HepG2 (cell line): Measurements from ENCODE around the gene CBX2. TPM values are rescaled to one million over a fixed set of nuclear protein-coding genes. Genes with fewer than 3 reads are reported as not detected.

ENCODE experiments used
- ATAC-seq: fragments of 200-7000 bp; cut with Tn5 transposase; 3 replicates; pipeline ENCODE4 v1.9.1; 2020; ENCODE audit warnings: mild to moderate bottlenecking, moderate library complexity
- BruUV-seq: library from RNA; stranded (reverse); fragments of 400-500 nt; replicated peaks from 2 replicates; lab custom pipeline; 2021; lab: Mats Ljungman, UMichigan
- CTCF ChIA-PET: fragments of 300-600 bp; formaldehyde crosslinking; extraction: SDS; loops from one replicate; lab custom pipeline; 2021; ENCODE audit warnings: low total read pairs, inconsistent platforms, low intra/inter-chr PET ratio; lab: Yijun Ruan, JAX
- POLR2A ChIA-PET: fragments of 350-600 bp; sonication (Branson Sonifier 250); formaldehyde crosslinking; loops from one replicate; lab custom pipeline; 2020; ENCODE audit warnings: antibody characterized with exemption, inconsistent platforms; lab: Yijun Ruan, JAX
- DNase-seq: peaks from one replicate; pipeline ENCODE4 v3.0.0-alpha.2; 2015; ENCODE audit warnings: low spot score
- FAIRE-seq: peaks from 3 replicates; lab custom pipeline; 2011; peaks lifted over from hg19 to GRCh38; lab: Jason Lieb, UNC
- H2AFZ ChIP-seq: one replicate; pipeline ENCODE4 v1.6.1; 2011; ENCODE audit warnings: low read length, inconsistent platforms
- H3K27ac ChIP-seq: fragments of 300-600 bp; 3 replicates; pipeline ENCODE4 v1.8.0; 2011; ENCODE audit warnings: mixed run types, mild to moderate bottlenecking, mixed read lengths, low read length, inconsistent platforms; ENCODE audit not compliant: insufficient read depth; ENCODE audit errors: extremely low read length
- H3K27me3 ChIP-seq, 2 experiments: fragments of 200-600 bp in 1 of 2; 2 replicates in 1 of 2; 3 replicates in 1 of 2; pipeline versions ENCODE4 v1.6.0 to v1.8.0; 2011; ENCODE audit warnings: low read length in 2 of 2, mild to moderate bottlenecking in 2 of 2, moderate library complexity in 2 of 2, inconsistent platforms in 1 of 2; ENCODE audit not compliant: insufficient read depth in 2 of 2, control insufficient read depth in 1 of 2
- H3K36me3 ChIP-seq, 2 experiments: fragments of 200-600 bp in 1 of 2; replicated peaks in 1 of 2; 2 replicates in 1 of 2; 3 replicates in 1 of 2; pipeline versions ENCODE4 v1.5.1 to v1.8.0; 2011; ENCODE audit warnings: low read length in 2 of 2, inconsistent platforms in 1 of 2; ENCODE audit not compliant: insufficient read depth in 2 of 2, control insufficient read depth in 1 of 2
- H3K4me1 ChIP-seq: 2 replicates; pipeline ENCODE4 v1.5.1; 2012; ENCODE audit warnings: low read length, inconsistent platforms; ENCODE audit not compliant: insufficient read depth
- H3K4me2 ChIP-seq: 2 replicates; pipeline ENCODE4 v1.6.0; 2011; ENCODE audit warnings: low read depth, low read length, inconsistent platforms
- H3K4me3 ChIP-seq, 3 experiments: fragments of 200-600 bp in 1 of 3; sonication (generic), shearing (Covaris generic) in 1 of 3; replicated peaks in 1 of 3; 2 replicates each; pipeline ENCODE4 v1.5.1; 2011 to 2016; ENCODE audit warnings: low read length in 3 of 3, inconsistent platforms in 2 of 3, low read depth in 2 of 3, mild to moderate bottlenecking in 2 of 3, control low read depth in 1 of 3, mixed read lengths in 1 of 3; ENCODE audit not compliant: insufficient read depth in 1 of 3
- H3K79me2 ChIP-seq: one replicate; pipeline ENCODE4 v1.6.1; 2011; ENCODE audit warnings: low read length, inconsistent platforms; ENCODE audit not compliant: insufficient read depth
- H3K9ac ChIP-seq: 2 replicates; pipeline ENCODE4 v1.6.0; 2011; ENCODE audit warnings: mild to moderate bottlenecking, low read depth, low read length, inconsistent platforms; ENCODE audit not compliant: insufficient read depth
- H3K9me3 ChIP-seq: 2 replicates; pipeline ENCODE4 v1.5.1; 2012; ENCODE audit warnings: mild to moderate bottlenecking, low read length
- H4K20me1 ChIP-seq: 2 replicates; pipeline ENCODE4 v1.6.0; 2011; ENCODE audit warnings: inconsistent platforms, mild to moderate bottlenecking, low read length, moderate library complexity; ENCODE audit not compliant: insufficient read depth
- NFYB ChIP-seq: sonication (generic); formaldehyde crosslinking; IDR thresholded peaks from 2 replicates; pipeline ENCODE4 v1.4.0; 2020; ENCODE audit warnings: missing genetic modification reagents
- NFYC ChIP-seq: IDR thresholded peaks from 2 replicates; pipeline ENCODE4 v1.6.1; 2016; ENCODE audit warnings: missing genetic modification reagents, missing compliant biosample characterization
- ZC3H13 ChIP-seq: sonication (generic); formaldehyde crosslinking; IDR thresholded peaks from 2 replicates; pipeline ENCODE4 v1.8.1; 2023; ENCODE audit warnings: mild to moderate bottlenecking, missing genetic modification reagents, moderate library complexity
- ZFP1 ChIP-seq: IDR thresholded peaks from 2 replicates; pipeline ENCODE4 v1.6.1; 2016
- WGBS: methylation state at CpG from one replicate; pipeline ENCODE4 v1.1.6; 2017; ENCODE audit warnings: low lambda C conversion rate; 5-methylcytosine and 5-hydroxymethylcytosine counted together
- in situ Hi-C: cut with HindIII; loops from 2 replicates; pipeline ENCODE4 v1.10.0; 2017; ENCODE audit warnings: low pct_unique_long_range_greater_than_20kb; ENCODE audit not compliant: extremely low pct_ligation_motif_present
- intact Hi-C: fragments of 100-400 bp; cut with micrococcal nuclease; formaldehyde crosslinking; loops from one replicate; pipeline ENCODE4 v1.10.0; 2022; ENCODE audit not compliant: unreplicated experiment
- polyA plus RNA-seq, 8 experiments: library from polyadenylated mRNA; depleted of rRNA in 3 of 8; stranded (reverse) in 7 of 8; unstranded in 1 of 8; fragments of >200 nt; fragmentation: Illumina TruSeq in 4 of 8; extraction: Trizol in 4 of 8; gene quantifications; 2 replicates each; pipeline versions ENCODE4 v1.2.1 to v1.2.3, GENCODE V29; 2011 to 2016; ENCODE audit warnings: low read depth in 4 of 8, missing spikeins in 1 of 8, mixed read lengths in 1 of 8; ENCODE audit not compliant: insufficient read depth in 1 of 8
- total RNA-seq, 5 experiments: library from RNA; depleted of rRNA; stranded (reverse); fragments of >200 nt; fragmentation: Illumina TruSeq; extraction: Trizol; gene quantifications; 2 replicates each; pipeline ENCODE4 v1.2.3, GENCODE V29; 2016; ENCODE audit warnings: low read depth in 1 of 5
- TF ChIP-seq, protein P1 (sequence below): sonication (generic); formaldehyde crosslinking; IDR thresholded peaks from 2 replicates; pipeline ENCODE4 v1.5.1; 2020; ENCODE audit warnings: mild to moderate bottlenecking, missing genetic modification reagents, moderate library complexity
- TF ChIP-seq, protein P2 (sequence below): sonication (generic); formaldehyde crosslinking; IDR thresholded peaks from 2 replicates; pipeline ENCODE4 v1.4.0; 2020; ENCODE audit warnings: missing genetic modification reagents

Gene CBX2
- total and polyA plus RNA-seq, 2 of the 13 experiments (the other 11 are each of a cell fraction or from before 2014, with no cell fraction given) = 14.5 to 31.1 TPM

DNA sequence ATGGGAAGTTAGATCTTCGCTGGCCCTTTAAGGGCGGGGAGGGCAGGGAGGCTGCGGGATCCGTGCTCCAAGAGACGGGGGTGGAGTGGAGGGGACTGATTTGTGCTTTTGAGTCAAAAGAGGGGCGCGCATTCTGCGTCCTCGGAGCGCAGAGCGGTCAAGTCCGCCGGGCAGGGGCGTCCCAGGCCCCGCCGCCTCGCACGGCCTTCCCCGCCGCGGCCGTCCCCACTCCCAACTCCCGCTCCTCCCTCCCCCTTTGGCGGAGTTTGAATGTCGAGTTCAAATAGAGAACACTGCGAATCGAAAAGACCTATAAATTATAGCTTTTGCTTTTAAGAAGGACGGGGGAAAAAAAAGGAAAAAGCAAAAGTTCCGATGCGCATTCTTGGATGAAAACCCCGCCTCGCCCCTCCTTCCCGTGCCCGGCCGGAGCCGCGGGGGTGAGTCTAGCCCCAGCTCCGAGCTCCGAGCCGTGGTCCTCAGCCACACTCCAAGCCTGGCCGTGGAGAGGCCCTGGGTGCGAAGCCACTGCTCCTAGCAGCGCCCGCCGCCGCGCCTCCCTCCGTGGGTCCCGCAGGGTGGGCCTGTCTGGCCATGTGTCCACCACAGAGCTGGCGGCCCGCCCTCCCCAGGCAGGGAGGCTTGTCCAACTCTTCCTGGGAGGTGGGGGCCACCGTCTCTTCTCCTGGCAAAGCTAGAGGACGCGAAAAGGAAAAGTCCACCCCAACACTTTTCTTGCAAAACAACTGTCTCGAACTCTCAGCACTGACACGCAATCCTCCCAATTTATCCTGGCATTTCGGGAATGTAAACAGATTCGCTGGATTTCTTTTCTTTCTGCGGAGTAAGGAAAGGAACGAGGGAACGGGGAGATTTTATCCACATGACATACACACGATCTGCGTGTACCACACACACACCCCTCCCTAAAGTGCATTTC, 15.3 kb downstream of the CBX2 start (continued):
- TF ChIP-seq, protein P1, sequence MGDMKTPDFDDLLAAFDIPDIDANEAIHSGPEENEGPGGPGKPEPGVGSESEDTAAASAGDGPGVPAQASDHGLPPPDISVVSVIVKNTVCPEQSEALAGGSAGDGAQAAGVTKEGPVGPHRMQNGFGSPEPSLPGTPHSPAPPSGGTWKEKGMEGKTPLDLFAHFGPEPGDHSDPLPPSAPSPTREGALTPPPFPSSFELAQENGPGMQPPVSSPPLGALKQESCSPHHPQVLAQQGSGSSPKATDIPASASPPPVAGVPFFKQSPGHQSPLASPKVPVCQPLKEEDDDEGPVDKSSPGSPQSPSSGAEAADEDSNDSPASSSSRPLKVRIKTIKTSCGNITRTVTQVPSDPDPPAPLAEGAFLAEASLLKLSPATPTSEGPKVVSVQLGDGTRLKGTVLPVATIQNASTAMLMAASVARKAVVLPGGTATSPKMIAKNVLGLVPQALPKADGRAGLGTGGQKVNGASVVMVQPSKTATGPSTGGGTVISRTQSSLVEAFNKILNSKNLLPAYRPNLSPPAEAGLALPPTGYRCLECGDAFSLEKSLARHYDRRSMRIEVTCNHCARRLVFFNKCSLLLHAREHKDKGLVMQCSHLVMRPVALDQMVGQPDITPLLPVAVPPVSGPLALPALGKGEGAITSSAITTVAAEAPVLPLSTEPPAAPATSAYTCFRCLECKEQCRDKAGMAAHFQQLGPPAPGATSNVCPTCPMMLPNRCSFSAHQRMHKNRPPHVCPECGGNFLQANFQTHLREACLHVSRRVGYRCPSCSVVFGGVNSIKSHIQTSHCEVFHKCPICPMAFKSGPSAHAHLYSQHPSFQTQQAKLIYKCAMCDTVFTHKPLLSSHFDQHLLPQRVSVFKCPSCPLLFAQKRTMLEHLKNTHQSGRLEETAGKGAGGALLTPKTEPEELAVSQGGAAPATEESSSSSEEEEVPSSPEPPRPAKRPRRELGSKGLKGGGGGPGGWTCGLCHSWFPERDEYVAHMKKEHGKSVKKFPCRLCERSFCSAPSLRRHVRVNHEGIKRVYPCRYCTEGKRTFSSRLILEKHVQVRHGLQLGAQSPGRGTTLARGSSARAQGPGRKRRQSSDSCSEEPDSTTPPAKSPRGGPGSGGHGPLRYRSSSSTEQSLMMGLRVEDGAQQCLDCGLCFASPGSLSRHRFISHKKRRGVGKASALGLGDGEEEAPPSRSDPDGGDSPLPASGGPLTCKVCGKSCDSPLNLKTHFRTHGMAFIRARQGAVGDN (CRISPR knock-in tag) = 0 out of 2 replicates have a peak, but pooled peaks have one; percentile 7
- peak; percentile 89 for TF ChIP-seq ZC3H13
- TF ChIP-seq, protein P2, sequence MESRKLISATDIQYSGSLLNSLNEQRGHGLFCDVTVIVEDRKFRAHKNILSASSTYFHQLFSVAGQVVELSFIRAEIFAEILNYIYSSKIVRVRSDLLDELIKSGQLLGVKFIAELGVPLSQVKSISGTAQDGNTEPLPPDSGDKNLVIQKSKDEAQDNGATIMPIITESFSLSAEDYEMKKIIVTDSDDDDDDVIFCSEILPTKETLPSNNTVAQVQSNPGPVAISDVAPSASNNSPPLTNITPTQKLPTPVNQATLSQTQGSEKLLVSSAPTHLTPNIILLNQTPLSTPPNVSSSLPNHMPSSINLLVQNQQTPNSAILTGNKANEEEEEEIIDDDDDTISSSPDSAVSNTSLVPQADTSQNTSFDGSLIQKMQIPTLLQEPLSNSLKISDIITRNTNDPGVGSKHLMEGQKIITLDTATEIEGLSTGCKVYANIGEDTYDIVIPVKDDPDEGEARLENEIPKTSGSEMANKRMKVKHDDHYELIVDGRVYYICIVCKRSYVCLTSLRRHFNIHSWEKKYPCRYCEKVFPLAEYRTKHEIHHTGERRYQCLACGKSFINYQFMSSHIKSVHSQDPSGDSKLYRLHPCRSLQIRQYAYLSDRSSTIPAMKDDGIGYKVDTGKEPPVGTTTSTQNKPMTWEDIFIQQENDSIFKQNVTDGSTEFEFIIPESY (CRISPR knock-in tag) = 0 out of 2 replicates have a peak, but pooled peaks have one; percentile 7

DNA sequence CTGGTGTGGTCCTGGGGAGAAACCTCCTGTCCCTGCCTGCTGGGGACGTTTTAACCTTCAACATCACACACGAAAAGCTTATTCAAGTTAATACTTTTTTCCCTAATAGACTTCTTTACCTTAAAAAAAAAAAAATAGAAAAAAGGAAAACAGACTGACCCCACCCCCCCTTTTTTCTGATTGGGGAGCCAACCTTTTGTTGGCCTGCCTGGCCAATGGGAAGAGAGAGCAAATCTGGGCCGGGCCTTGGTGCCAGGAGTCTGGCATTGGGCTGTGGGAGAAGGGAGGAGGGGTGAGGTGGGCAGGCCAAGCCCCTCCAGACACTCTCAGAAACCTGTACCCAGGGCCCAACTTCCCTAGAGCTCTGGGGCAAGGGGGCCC, 16.0 kb downstream of the CBX2 start:
- H3K79me2 ChIP-seq = peaks cover 10% of the 10 kb centered on the region
- no peak overlapping the region for H3K4me2 ChIP-seq
- H4K20me1 ChIP-seq = no peaks in the 10 kb centered on the region
- POLR2A ChIA-PET = no interaction called here
- no peaks in the 10 kb centered on the region for H3K9me3 ChIP-seq
- peaks cover 5 to 9% of the 10 kb centered on the region in 2 experiments; a peak in 4 of 5 replicates for H3K36me3 ChIP-seq
- ATAC-seq (no peak), DNase-seq (no peak)
- H3K4me3 ChIP-seq = no peak overlapping the region
- H2AFZ ChIP-seq = no peak overlapping the region
- BruUV-seq = no TSS peak
- in situ Hi-C loops = no loop called here
- H3K4me1 ChIP-seq = peaks cover 66% of the 10 kb centered on the region
- TF ChIP-seq NFYB (CRISPR knock-in tag) (peak; percentile 58), NFYC (peak; percentile 50; the same call in 1 of the 2 replicates), ZFP1 (CRISPR knock-in tag) (no peak)
- TF ChIP-seq, all 625 proteins: peak for 2
- intact Hi-C loops = no loop called here
- CTCF ChIA-PET = no interaction called here
- 71% methylated on average over 3 of the region's 3 CpGs for WGBS
- H3K9ac ChIP-seq = no peak overlapping the region
- no peak for FAIRE-seq
- no peak overlapping the region for H3K27ac ChIP-seq
- peaks cover 25 to 48% of the 10 kb centered on the region in 2 experiments for H3K27me3 ChIP-seq
